ENCODE measurements around the gene CAMTA1. TPM values are rescaled to one million over a fixed set of nuclear protein-coding genes. Genes with fewer than 3 reads are reported as not detected.

The CAMTA1 gene
- total RNA-seq, 1 experiment from 2014 or later, result 69.5 TPM

GRCh38 chr1:7520496-7520895 is 735.2 kb downstream of the CAMTA1 start (continued):
- no peak for TF ChIP-seq ELF1 (IDR thresholded peaks at IDR 0.05; ENCODE audit: borderline replicate concordance, low read depth)
- TF ChIP-seq EZH2phosphoT487 (IDR thresholded peaks at IDR 0.05; ENCODE audit: borderline replicate concordance), result no peak
- no peak for TF ChIP-seq CTCF (IDR thresholded peaks at IDR 0.05 in 2 of 3, conservative IDR thresholded peaks at IDR 0.05 in 1 of 3; ENCODE audit: borderline replicate concordance in 1 of 3, insufficient read depth in 1 of 3, low read depth in 2 of 3, low read length in 2 of 3)
- no peak for TF ChIP-seq POLR2A (IDR thresholded peaks at IDR 0.05; ENCODE audit: borderline replicate concordance, extremely low read depth, insufficient read depth, insufficient read length)
- TF ChIP-seq TCF7L2 (IDR thresholded peaks at IDR 0.05; ENCODE audit: borderline replicate concordance, extremely low read depth, insufficient read depth, insufficient read length), result no peak
- TF ChIP-seq SP1 (IDR thresholded peaks at IDR 0.05; ENCODE audit: low read depth), result no peak

GRCh38 chr1:7524341-7525337 is 739.4 kb downstream of the CAMTA1 start:
- H3K4me3 ChIP-seq (replicated peaks in 1 of 2; ENCODE audit: low read depth in 1 of 2, low read length in 2 of 2), result no peak overlapping the region
- H3K36me3 ChIP-seq (ENCODE audit: control insufficient read depth in 1 of 2, insufficient read depth in 2 of 2, low read length in 2 of 2), result no peaks in the 10 kb centered on the region
- no peaks in the 10 kb centered on the region for H3K27me3 ChIP-seq (ENCODE audit: insufficient read depth, low read length)
- no peak overlapping the region for H3K9ac ChIP-seq (ENCODE audit: low read length)
- no peak overlapping the region for H3K27ac ChIP-seq (ENCODE audit: low read depth, low read length)
- POLR2A ChIA-PET, result no interaction called here
- ATAC-seq (no peak), DNase-seq (ENCODE audit: low read depth, low spot score) (no peak)
- BruUV-seq (replicated peaks), result no TSS peak
- H3K4me1 ChIP-seq (ENCODE audit: control insufficient read depth in 1 of 2, insufficient read depth in 2 of 2, low read length in 2 of 2), result peaks cover 0 to 11% of the 10 kb centered on the region in 2 experiments; a peak in 1 of 4 replicates
- H3K9me3 ChIP-seq (ENCODE audit: control insufficient read depth in 1 of 2, insufficient read depth in 1 of 2, low read depth in 1 of 2, low read length in 2 of 2), result no peaks in the 10 kb centered on the region
- intact Hi-C loops (cut with micrococcal nuclease), result no loop called here
- H4K20me1 ChIP-seq (ENCODE audit: insufficient read depth), result no peaks in the 10 kb centered on the region
- no peak overlapping the region for H3K4me2 ChIP-seq (ENCODE audit: low read length)
- no peaks in the 10 kb centered on the region for H3K9me2 ChIP-seq (ENCODE audit: insufficient read depth)
- no peaks in the 10 kb centered on the region for H3K79me2 ChIP-seq (ENCODE audit: insufficient read depth, low read length)
- RAD21 ChIA-PET (ENCODE audit: low non-redundant PET in 1 of 2, low total read pairs in 2 of 2, uncharacterized antibody in 2 of 2, unreplicated experiment in 2 of 2), result no interaction called here
- CTCF ChIA-PET, result no interaction called here
- no peak overlapping the region for H2AFZ ChIP-seq (ENCODE audit: low read depth, low read length, poor library complexity, severe bottlenecking)
- TF ChIP-seq EZH2phosphoT487 (IDR thresholded peaks at IDR 0.05; ENCODE audit: borderline replicate concordance) (no peak), SIN3A (IDR thresholded peaks at IDR 0.05; ENCODE audit: low read depth) (no peak), REST (IDR thresholded peaks at IDR 0.05; ENCODE audit: low read depth) (no peak), JUND (IDR thresholded peaks at IDR 0.05) (no peak), RAD21 (IDR thresholded peaks at IDR 0.05; ENCODE audit: low read depth) (no peak), MAX (IDR thresholded peaks at IDR 0.05) (no peak), ELF1 (IDR thresholded peaks at IDR 0.05; ENCODE audit: borderline replicate concordance, low read depth) (no peak), ZFX (IDR thresholded peaks at IDR 0.05) (no peak), FOSL1 (IDR thresholded peaks at IDR 0.05; ENCODE audit: low read depth) (no peak), ATF3 (IDR thresholded peaks at IDR 0.05) (no peak), EZH2 (IDR thresholded peaks at IDR 0.05) (no peak), CEBPB (IDR thresholded peaks at IDR 0.05; ENCODE audit: low read depth) (no peak), CBX3 (IDR thresholded peaks at IDR 0.05; ENCODE audit: low read depth) (no peak), TCF7L2 (IDR thresholded peaks at IDR 0.05; ENCODE audit: borderline replicate concordance, extremely low read depth, insufficient read depth, insufficient read length) (no peak), POLR2AphosphoS5 (IDR thresholded peaks at IDR 0.05; ENCODE audit: low read depth, low read length) (no peak)

All from HCT116 (cell line).